K562 (cell line): ENCODE data around the gene PON2. TPM values are rescaled to one million over a fixed set of nuclear protein-coding genes. Genes with fewer than 3 reads are reported as not detected.

ENCODE experiments used
- ATAC-seq: fragments of 200-7000 bp; cut with Tn5 transposase; 3 replicates; pipeline ENCODE4 v1.9.1; 2020; ENCODE audit warnings: moderate library complexity
- BruUV-seq: library from RNA; stranded (reverse); fragments of 400-500 nt; replicated peaks from 2 replicates; lab custom pipeline; 2021; lab: Mats Ljungman, UMichigan
- CTCF ChIA-PET: fragments of 300-600 bp; formaldehyde crosslinking; extraction: SDS; loops from one replicate; lab custom pipeline; 2021; ENCODE audit warnings: low intra/inter-chr PET ratio; lab: Yijun Ruan, JAX
- POLR2A ChIA-PET: fragments of 300-600, 350-650 bp; sonication (Branson Sonifier 250); formaldehyde crosslinking; extraction: SDS; loops from one replicate; lab custom pipeline; 2021; ENCODE audit warnings: antibody characterized with exemption, inconsistent platforms; lab: Yijun Ruan, JAX
- DNase-seq, 4 experiments: peaks; one replicate each; pipeline versions ENCODE4 v3.0.0 to v3.0.0-alpha.2; 2011 to 2018; ENCODE audit warnings: low spot score in 3 of 4, mixed read lengths in 3 of 4; ENCODE audit errors: extremely low read depth in 1 of 4
- FAIRE-seq: peaks from 2 replicates; lab custom pipeline; 2011; peaks lifted over from hg19 to GRCh38; lab: Jason Lieb, UNC
- H2AFZ ChIP-seq: 2 replicates; pipeline ENCODE4 v1.6.0; 2011; ENCODE audit warnings: low read depth, low read length, control low read depth, inconsistent platforms
- H3K27ac ChIP-seq: fragments of 200-600 bp; 3 replicates; pipeline ENCODE4 v1.8.0; 2011; ENCODE audit warnings: low read depth, mild to moderate bottlenecking, control low read depth, inconsistent platforms, low read length, moderate library complexity, mixed read lengths; ENCODE audit errors: extremely low read depth
- H3K27me3 ChIP-seq, 2 experiments: fragments of 300-600 bp in 1 of 2; 2 replicates in 1 of 2; 3 replicates in 1 of 2; pipeline versions ENCODE4 v1.6.0 to v1.8.0; 2011; ENCODE audit warnings: inconsistent platforms in 2 of 2, low read length in 2 of 2, mild to moderate bottlenecking in 1 of 2, mixed read lengths in 1 of 2, moderate library complexity in 1 of 2; ENCODE audit not compliant: control insufficient read depth in 2 of 2, insufficient read depth in 2 of 2
- H3K36me3 ChIP-seq: fragments of 300-600 bp; 3 replicates; pipeline ENCODE4 v1.8.0; 2011; ENCODE audit warnings: mild to moderate bottlenecking, low read length, inconsistent platforms; ENCODE audit not compliant: control insufficient read depth, insufficient read depth
- H3K4me1 ChIP-seq, 2 experiments: fragments of 200-600 bp in 1 of 2; replicated peaks in 1 of 2; 2 replicates in 1 of 2; 3 replicates in 1 of 2; pipeline versions ENCODE4 v1.5.1 to v1.8.0; 2011; ENCODE audit warnings: inconsistent platforms in 2 of 2, low read length in 2 of 2, mild to moderate bottlenecking in 1 of 2, mixed read lengths in 1 of 2, moderate library complexity in 1 of 2; ENCODE audit not compliant: control insufficient read depth in 2 of 2, insufficient read depth in 2 of 2
- H3K4me2 ChIP-seq: 2 replicates; pipeline ENCODE4 v1.6.1; 2011; ENCODE audit warnings: low read length, control low read depth, inconsistent platforms, mixed read lengths; ENCODE audit not compliant: insufficient read depth
- H3K4me3 ChIP-seq: fragments of 200-600 bp; sonication (generic), shearing (Covaris generic); 2 replicates; pipeline ENCODE4 v1.5.1; 2016; ENCODE audit warnings: control low read depth, inconsistent platforms
- H3K79me2 ChIP-seq: fragments of 200-600 bp; 3 replicates; pipeline ENCODE4 v1.8.0; 2011; ENCODE audit warnings: low read length, inconsistent platforms; ENCODE audit not compliant: control insufficient read depth, insufficient read depth
- H3K9ac ChIP-seq, 2 experiments: 2 replicates each; pipeline versions ENCODE4 v1.6.0 to v1.6.1; 2011; ENCODE audit warnings: low read depth in 2 of 2, low read length in 2 of 2, control low read depth in 1 of 2, inconsistent platforms in 1 of 2, mild to moderate bottlenecking in 1 of 2, mixed read lengths in 1 of 2; ENCODE audit not compliant: insufficient read depth in 1 of 2
- H3K9me1 ChIP-seq: one replicate; pipeline ENCODE4 v1.6.0; 2011; ENCODE audit warnings: inconsistent platforms, mild to moderate bottlenecking, low read length, moderate library complexity; ENCODE audit not compliant: control insufficient read depth, insufficient read depth
- H3K9me3 ChIP-seq: replicated peaks from 2 replicates; pipeline ENCODE4 v1.5.1; 2011; ENCODE audit warnings: low read depth, low read length, inconsistent platforms; ENCODE audit not compliant: control insufficient read depth, insufficient read depth
- H4K20me1 ChIP-seq: replicated peaks from 2 replicates; pipeline ENCODE4 v1.6.1; 2011; ENCODE audit warnings: low read length, inconsistent platforms, mixed read lengths; ENCODE audit not compliant: control insufficient read depth, insufficient read depth
- ESRRB ChIP-seq: fragments of 250-450 bp; sonication (Bioruptor Pico); IDR thresholded peaks from 2 replicates; pipeline ENCODE4 v1.5.0; 2020; ENCODE audit warnings: mild to moderate bottlenecking, moderate library complexity, borderline replicate concordance
- ETS2 ChIP-seq: IDR thresholded peaks from 2 replicates; pipeline ENCODE4 v1.6.1; 2016; ENCODE audit warnings: borderline replicate concordance, missing genetic modification characterization, mild to moderate bottlenecking, moderate library complexity, missing compliant biosample characterization; ENCODE audit not compliant: poor library complexity, severe bottlenecking
- MTA2 ChIP-seq: fragments of 450-650 bp; IDR thresholded peaks from 2 replicates; pipeline ENCODE4 v1.6.1; 2016; ENCODE audit warnings: low read depth
- PHB ChIP-seq: fragments of 250-450 bp; sonication (Bioruptor Pico); IDR thresholded peaks from 2 replicates; pipeline ENCODE4 v1.5.0; 2021
- RERE ChIP-seq: sonication (generic); formaldehyde crosslinking; IDR thresholded peaks from 2 replicates; pipeline ENCODE4 v1.8.0; 2023; ENCODE audit warnings: missing genetic modification reagents, mild to moderate bottlenecking, borderline replicate concordance
- SMARCB1 ChIP-seq: IDR thresholded peaks from 2 replicates; pipeline ENCODE4 v1.6.1; 2011; ENCODE audit warnings: improper control_type of control experiment, low read depth; ENCODE audit not compliant: insufficient read length
- ZBTB5 ChIP-seq: fragments of 450-650 bp; IDR thresholded peaks from 2 replicates; pipeline ENCODE4 v1.6.1; 2017; ENCODE audit warnings: antibody characterized with exemption
- ZNF57 ChIP-seq: fragments of 450-650 bp; formaldehyde crosslinking; IDR thresholded peaks from 2 replicates; pipeline ENCODE4 v1.4.0; 2020; ENCODE audit warnings: mild to moderate bottlenecking, moderate library complexity
- ZNF764 ChIP-seq: fragments of 250-450 bp; sonication (Bioruptor Pico); IDR thresholded peaks from 2 replicates; pipeline ENCODE4 v1.4.0; 2020; ENCODE audit warnings: low read depth, mild to moderate bottlenecking, moderate library complexity
- WGBS: fragments of 100-300 bp; shearing (Covaris generic); methylation state at CpG from one replicate; pipeline ENCODE4 v1.1.6; 2016; ENCODE audit warnings: low coverage, mixed read lengths; ENCODE audit not compliant: insufficient coverage; ENCODE audit errors: missing lambda C conversion rate; 5-methylcytosine and 5-hydroxymethylcytosine counted together
- in situ Hi-C: fragments of 300-500 bp; cut with MboI; formaldehyde crosslinking; loops from 4 replicates; pipeline ENCODE4 v1.15.0; 2018; ENCODE audit warnings: inconsistent platforms, mixed read lengths
- intact Hi-C: fragments of 100-400 bp; cut with micrococcal nuclease; formaldehyde crosslinking; loops from 2 replicates; pipeline ENCODE4 v1.14.2; 2022
- polyA plus RNA-seq, 8 experiments: library from polyadenylated mRNA; depleted of rRNA in 4 of 8; stranded (reverse) in 5 of 8; unstranded in 3 of 8; fragments of >200 nt; fragmentation: Nextera tagmentation in 2 of 8; fragmentation: Illumina TruSeq in 1 of 8; extraction: Ambion mirVana in 2 of 8; extraction: Trizol in 1 of 8; gene quantifications; 2 replicates each; pipeline versions ENCODE4 v1.2.1 to v1.2.3, GENCODE V29; 2011 to 2014; ENCODE audit warnings: inconsistent platforms in 1 of 8, missing spikeins in 1 of 8
- total RNA-seq, 7 experiments: library from RNA; depleted of rRNA in 6 of 7; stranded (reverse); fragments of >200 nt in 6 of 7; fragmentation: Illumina TruSeq in 2 of 7; extraction: Trizol in 2 of 7; gene quantifications; 2 replicates each; pipeline versions ENCODE4 v1.2.1 to v1.2.3, GENCODE V29; 2011 to 2021; ENCODE audit warnings: low replicate concordance in 1 of 7

PON2 gene
- total and polyA plus RNA-seq, 9 of the 15 experiments (the other 6 are each of a cell fraction or from before 2014, with no cell fraction given) = 8.5 to 30.1 (median 21.9) TPM

GRCh38 chr7:95395755-95396135 lies 39.1 kb downstream of the PON2 start:
- no TSS peak for BruUV-seq
- FAIRE-seq (no peak), ATAC-seq (no peak; the same call in 1 of the 3 replicates), DNase-seq (no peak)
- peak overlapping the region in 1 of 2 experiments; percentile 82; a peak in 1 of 4 replicates for H3K9ac ChIP-seq
- no peaks in the 10 kb centered on the region for H3K79me2 ChIP-seq
- no peak overlapping the region for H3K27ac ChIP-seq
- peaks cover 11 to 22% of the 10 kb centered on the region in 2 experiments; a peak in 4 of 5 replicates for H3K27me3 ChIP-seq
- 12% methylated on average over 11 of the region's 11 CpGs for WGBS
- H4K20me1 ChIP-seq = no peaks in the 10 kb centered on the region
- intact Hi-C loops = loop anchor here (2.0 kb wide), 1 partner anchor 81 kb away; no protein-coding TSS in a partner anchor
- TF ChIP-seq SMARCB1 (no peak), RERE (no peak), ZNF764 (CRISPR knock-in tag) (no peak), ESRRB (CRISPR knock-in tag) (no peak), PHB (CRISPR knock-in tag) (no peak), ETS2 (tag) (no peak), MTA2 (no peak), ZNF57 (no peak), ZBTB5 (no peak)
- no peaks in the 10 kb centered on the region for H3K9me3 ChIP-seq
- H3K36me3 ChIP-seq = no peaks in the 10 kb centered on the region
- in situ Hi-C loops = no loop called here
- H3K9me1 ChIP-seq = no peaks in the 10 kb centered on the region
- peak overlapping the region; percentile 93 for H2AFZ ChIP-seq
- peak overlapping the region; percentile 42 for H3K4me3 ChIP-seq
- H3K4me1 ChIP-seq = peaks cover 0 to 8% of the 10 kb centered on the region in 2 experiments; a peak in 3 of 5 replicates
- POLR2A ChIA-PET = interaction anchor here (1.1 kb wide), 1 partner anchor 9 kb away, joined by 3 read pairs; no protein-coding TSS in a partner anchor
- peak overlapping the region; percentile 81 for H3K4me2 ChIP-seq
- CTCF ChIA-PET = interaction anchor here (1.5 kb wide), 1 partner anchor 81 kb away, joined by 4 read pairs; no protein-coding TSS in a partner anchor
